Activated B cell treated with CpG ODN at 0.5 μM for 24 hours (primary cell): ENCODE measurements around the gene NBEAL2. TPM values are rescaled to one million over a fixed set of nuclear protein-coding genes. Genes with fewer than 3 reads are reported as not detected.
A peak's percentile ranks its signal among the peaks of the same experiment; 100 is the strongest.

ENCODE experiments used
- ATAC-seq: fragments of 200-7000 bp; cut with Tn5 transposase; one replicate; pipeline ENCODE4 v1.10.0; 2021; ENCODE audit warnings: low read depth, mild to moderate bottlenecking, moderate library complexity
- CTCF ChIA-PET: fragments of 350-600 bp; sonication (Branson Sonifier 250); formaldehyde crosslinking; loops from one replicate; lab custom pipeline; 2021; ENCODE audit warnings: antibody characterized with exemption; lab: Charles Lee
- POLR2A ChIA-PET: fragments of 350-600 bp; sonication (Branson Sonifier 250); formaldehyde crosslinking; loops from one replicate; lab custom pipeline; 2021; ENCODE audit warnings: antibody characterized with exemption; lab: Charles Lee
- DNase-seq: peaks from one replicate; pipeline ENCODE4 v3.0.0; 2022
- H3K27ac Mint-ChIP-seq: one replicate; pipeline ENCODE4 v1.8.0; 2020; ENCODE audit warnings: mixed read lengths
- H3K27me3 Mint-ChIP-seq: one replicate; pipeline ENCODE4 v1.8.0; 2021; ENCODE audit warnings: mixed read lengths
- H3K36me3 Mint-ChIP-seq: one replicate; pipeline ENCODE4 v1.8.0; 2021; ENCODE audit warnings: low read depth, mixed read lengths
- H3K4me1 Mint-ChIP-seq: one replicate; pipeline ENCODE4 v1.8.0; 2021; ENCODE audit warnings: mixed read lengths
- H3K4me3 Mint-ChIP-seq: one replicate; pipeline ENCODE4 v1.8.0; 2020; ENCODE audit warnings: mild to moderate bottlenecking, mixed read lengths
- H3K9me3 Mint-ChIP-seq: one replicate; pipeline ENCODE4 v1.8.0; 2020; ENCODE audit warnings: mixed read lengths
- CTCF ChIP-seq: fragments of 200-600 bp; IDR thresholded peaks from one replicate; pipeline ENCODE4 v1.8.0; 2022; ENCODE audit warnings: antibody characterized with exemption, mild to moderate bottlenecking
- intact Hi-C: fragments of 100-400 bp; cut with micrococcal nuclease; formaldehyde crosslinking; loops from one replicate; pipeline ENCODE4 v1.15.1; 2024
- total RNA-seq: library from RNA; stranded (reverse); gene quantifications from 2 replicates; pipeline ENCODE4 v1.2.3, GENCODE V29; 2022

The NBEAL2 gene
- total RNA-seq, 1 donor from 2014 or later = 98.6 TPM

- intact Hi-C loops = no loop called here
- ChIA-PET CTCF (interaction anchor here (1.0 to 1.2 kb wide), 2 partner anchors 10 to 13 kb away, joined by 3 to 4 read pairs; no protein-coding TSS in a partner anchor), POLR2A (interaction anchor here (1.2 to 1.5 kb wide), 3 partner anchors 10 to 33 kb away, joined by 3 to 5 read pairs (median 4); partner anchors contain the start of gene CCDC12)
- H3K27me3 Mint-ChIP-seq = no peaks in the 10 kb centered on the region
- no peak for TF ChIP-seq CTCF
- H3K36me3 Mint-ChIP-seq = peaks cover 75% of the 10 kb centered on the region
- H3K9me3 Mint-ChIP-seq = no peaks in the 10 kb centered on the region
- DNase-seq = no peak
- peak; percentile 45 for ATAC-seq
- H3K27ac Mint-ChIP-seq = peak overlapping the region; percentile 88
- H3K4me1 Mint-ChIP-seq = peaks cover 95% of the 10 kb centered on the region
- peak overlapping the region; percentile 53 for H3K4me3 Mint-ChIP-seq
These were observed 36.0 kb upstream of the NBEAL2 start for GRCh38 chr3:46943237-46944187.

GRCh38 chr3:46944191-46944590 lies 35.3 kb upstream of the NBEAL2 start:
- ChIA-PET POLR2A (interaction anchor here (1.2 to 1.5 kb wide), 3 partner anchors 9 to 32 kb away, joined by 3 to 5 read pairs (median 4); partner anchors contain the start of gene CCDC12), CTCF (interaction anchor here (1.0 to 1.2 kb wide), 2 partner anchors 11 to 13 kb away, joined by 3 to 4 read pairs; no protein-coding TSS in a partner anchor)
- Mint-ChIP-seq H3K4me3 (no peak overlapping the region), H3K9me3 (no peaks in the 10 kb centered on the region), H3K27me3 (no peaks in the 10 kb centered on the region), H3K4me1 (peaks cover 95% of the 10 kb centered on the region), H3K27ac (peak overlapping the region; percentile 59), H3K36me3 (peaks cover 69% of the 10 kb centered on the region)
- no peak for TF ChIP-seq CTCF
- ATAC-seq (no peak), DNase-seq (no peak)
- intact Hi-C loops = no loop called here

GRCh38 chr3:46946416-46946815 lies 33.0 kb upstream of the NBEAL2 start:
- POLR2A ChIA-PET = interaction anchor here (1.5 to 1.7 kb wide), 2 partner anchors 12 to 19 kb away, joined by 7 to 10 read pairs; no protein-coding TSS in a partner anchor
- intact Hi-C loops = no loop called here
- DNase-seq (no peak), ATAC-seq (no peak)
- H3K4me1 Mint-ChIP-seq = peaks cover 89% of the 10 kb centered on the region
- no peaks in the 10 kb centered on the region for H3K27me3 Mint-ChIP-seq
- no peaks in the 10 kb centered on the region for H3K9me3 Mint-ChIP-seq
- TF ChIP-seq CTCF = no peak
- no peak overlapping the region for H3K4me3 Mint-ChIP-seq
- peak overlapping the region; percentile 78 for H3K27ac Mint-ChIP-seq
- H3K36me3 Mint-ChIP-seq = peaks cover 56% of the 10 kb centered on the region
- CTCF ChIA-PET = no interaction called here

- intact Hi-C loops = no loop called here
- peak; percentile 35 for ATAC-seq
These were observed 32.5 kb upstream of the NBEAL2 start for GRCh38 chr3:46946856-46947545.

More at GRCh38 chr3:46946856-46947545, 32.5 kb upstream of the NBEAL2 start:
- peaks cover 88% of the 10 kb centered on the region for H3K4me1 Mint-ChIP-seq
- H3K36me3 Mint-ChIP-seq = peaks cover 55% of the 10 kb centered on the region
- peak overlapping the region; percentile 78 for H3K27ac Mint-ChIP-seq
- H3K27me3 Mint-ChIP-seq = no peaks in the 10 kb centered on the region
- ChIA-PET POLR2A (interaction anchor here (0.7 to 1.7 kb wide), 4 partner anchors 11 to 20 kb away, joined by 3 to 10 read pairs (median 6); no protein-coding TSS in a partner anchor), CTCF (interaction anchor here (0.9 to 1.3 kb wide), 2 partner anchors 12 to 27 kb away, joined by 3 read pairs; no protein-coding TSS in a partner anchor)
- H3K4me3 Mint-ChIP-seq = peak overlapping the region; percentile 41
- DNase-seq = no peak
- H3K9me3 Mint-ChIP-seq = no peaks in the 10 kb centered on the region
- no peak for TF ChIP-seq CTCF
